SK-MEL-5 (cell line): Measurements from ENCODE around the gene FBLN1. TPM values are rescaled to one million over a fixed set of nuclear protein-coding genes. Genes with fewer than 3 reads are reported as not detected.

ENCODE experiments used
- DNase-seq: peaks from one replicate; pipeline ENCODE4 v3.0.0-alpha.2; 2016; ENCODE audit warnings: low read depth, low spot score
- in situ Hi-C: cut with HindIII; loops from 2 replicates; pipeline ENCODE4 v1.10.0; 2016; ENCODE audit warnings: low sequenced_read_pairs, high pct_unique_total_duplicates, low pct_unique_long_range_greater_than_20kb
- total RNA-seq: library from RNA; depleted of rRNA; stranded (reverse); fragments of >200 nt; shearing (Covaris generic); gene quantifications from 2 replicates; pipeline ENCODE4 v1.2.3, GENCODE V29; 2014

The FBLN1 gene
- total RNA-seq, 1 experiment from 2014 or later: 10.1 TPM

GRCh38 chr22:45565973-45566372, 63.3 kb downstream of the FBLN1 start:
- in situ Hi-C loops: no loop called here
- DNase-seq: no peak

- in situ Hi-C loops: no loop called here
- no peak for DNase-seq
Observed at GRCh38 chr22:45568213-45568612, 65.5 kb downstream of the FBLN1 start.

GRCh38 chr22:45571089-45571488, 68.4 kb downstream of the FBLN1 start:
- in situ Hi-C loops: no loop called here
- no peak for DNase-seq

- DNase-seq: no peak
- in situ Hi-C loops: no loop called here
Observed at GRCh38 chr22:45572444-45572843, 69.8 kb downstream of the FBLN1 start.

- DNase-seq: no peak
- in situ Hi-C loops: no loop called here
Observed at GRCh38 chr22:45574069-45574703, 71.5 kb downstream of the FBLN1 start.

- DNase-seq: no peak
- in situ Hi-C loops: no loop called here
Observed at GRCh38 chr22:45575173-45575572, 72.5 kb downstream of the FBLN1 start.

GRCh38 chr22:45575607-45576272, 73.1 kb downstream of the FBLN1 start:
- in situ Hi-C loops: no loop called here
- DNase-seq: no peak

GRCh38 chr22:45576273-45576625, 73.6 kb downstream of the FBLN1 start:
- in situ Hi-C loops: no loop called here

GRCh38 chr22:45576730-45577464, 74.2 kb downstream of the FBLN1 start:
- DNase-seq: no peak
- in situ Hi-C loops: no loop called here

More at GRCh38 chr22:45576273-45576625, 73.6 kb downstream of the FBLN1 start:
- DNase-seq: no peak

- peak; percentile 85 for DNase-seq
- in situ Hi-C loops: no loop called here
Observed at GRCh38 chr22:45577746-45578523, 75.3 kb downstream of the FBLN1 start.

- DNase-seq: no peak
- in situ Hi-C loops: no loop called here
Observed at GRCh38 chr22:45578524-45579147, 76.0 kb downstream of the FBLN1 start.

GRCh38 chr22:45579306-45579705, 76.6 kb downstream of the FBLN1 start:
- in situ Hi-C loops: no loop called here
- no peak for DNase-seq

- in situ Hi-C loops: no loop called here
Observed at GRCh38 chr22:45579806-45580725, 77.4 kb downstream of the FBLN1 start.

GRCh38 chr22:45580726-45581381, 78.2 kb downstream of the FBLN1 start:
- in situ Hi-C loops: no loop called here

More at GRCh38 chr22:45579806-45580725, 77.4 kb downstream of the FBLN1 start:
- no peak for DNase-seq

GRCh38 chr22:45581549-45582080, 78.9 kb downstream of the FBLN1 start:
- DNase-seq: no peak
- in situ Hi-C loops: no loop called here

More at GRCh38 chr22:45580726-45581381, 78.2 kb downstream of the FBLN1 start:
- no peak for DNase-seq
